SK-N-SH (cell line): ENCODE data around the gene OTOG. TPM values are rescaled to one million over a fixed set of nuclear protein-coding genes. Genes with fewer than 3 reads are reported as not detected.

ENCODE experiments used
- CTCF ChIA-PET: fragments of 300-600, 350-600 bp; formaldehyde crosslinking; extraction: SDS; loops from one replicate; lab custom pipeline; 2021; lab: Yijun Ruan, JAX
- POLR2A ChIA-PET: fragments of 350-600 bp; sonication (Branson Sonifier 250); formaldehyde crosslinking; extraction: SDS; loops from one replicate; lab custom pipeline; 2020; ENCODE audit warnings: antibody characterized with exemption, inconsistent platforms; lab: Yijun Ruan, JAX
- DNase-seq: peaks from one replicate; pipeline ENCODE4 v3.0.0; 2012
- H2AFZ ChIP-seq: fragments of 200-600 bp; sonication (generic); 2 replicates; pipeline ENCODE4 v1.8.1; 2016; ENCODE audit warnings: antibody characterized with exemption, mild to moderate bottlenecking, low read depth
- H3F3A ChIP-seq: fragments of 200-600 bp; sonication (generic); replicated peaks from 2 replicates; pipeline ENCODE3; 2016; ENCODE audit warnings: antibody characterized with exemption, mild to moderate bottlenecking; ENCODE audit not compliant: insufficient read depth
- H3K27ac ChIP-seq, 2 experiments: fragments of 200-500 bp in 1 of 2; fragments of 200-600 bp in 1 of 2; sonication (Bioruptor generic) in 1 of 2; sonication (generic), shearing (Covaris generic) in 1 of 2; 2 replicates each; pipeline versions ENCODE4 v1.5.1 to v1.6.1; 2014 to 2016; ENCODE audit warnings: low read depth in 2 of 2, inconsistent platforms in 1 of 2, low read length in 1 of 2, mild to moderate bottlenecking in 1 of 2, mixed read lengths in 1 of 2
- H3K27me3 ChIP-seq: fragments of 200-600 bp; sonication (generic), shearing (Covaris generic); 2 replicates; pipeline ENCODE4 v1.6.1; 2016; ENCODE audit warnings: mixed run types; ENCODE audit not compliant: insufficient read depth
- H3K36me3 ChIP-seq, 2 experiments: fragments of 200-500 bp in 1 of 2; fragments of 200-600 bp in 1 of 2; sonication (Bioruptor generic) in 1 of 2; sonication (generic) in 1 of 2; replicated peaks in 1 of 2; 2 replicates each; pipeline versions ENCODE3 to v1.5.1; 2014 to 2016; ENCODE audit warnings: low read length in 1 of 2, mild to moderate bottlenecking in 1 of 2; ENCODE audit not compliant: insufficient read depth in 2 of 2, control insufficient read depth in 1 of 2
- H3K4me1 ChIP-seq, 2 experiments: fragments of 200-500 bp in 1 of 2; fragments of 200-600 bp in 1 of 2; sonication (Bioruptor generic) in 1 of 2; sonication (generic), shearing (Covaris generic) in 1 of 2; 2 replicates each; pipeline versions ENCODE4 v1.5.1 to v1.6.1; 2014 to 2016; ENCODE audit warnings: low read depth in 1 of 2, low read length in 1 of 2, mixed run types in 1 of 2; ENCODE audit not compliant: insufficient read depth in 2 of 2, control insufficient read depth in 1 of 2
- H3K4me2 ChIP-seq: fragments of 200-600 bp; sonication (generic), shearing (Covaris generic); 2 replicates; pipeline ENCODE4 v1.6.1; 2017; ENCODE audit warnings: mixed run types
- H3K4me3 ChIP-seq, 2 experiments: fragments of 200-500 bp in 1 of 2; fragments of 200-600 bp in 1 of 2; sonication (Bioruptor generic) in 1 of 2; sonication (generic), shearing (Covaris generic) in 1 of 2; 2 replicates each; pipeline versions ENCODE4 v1.5.1 to v1.8.1; 2014 to 2016; ENCODE audit warnings: low read depth in 2 of 2, inconsistent platforms in 1 of 2, low read length in 1 of 2, mild to moderate bottlenecking in 1 of 2, mixed read lengths in 1 of 2, moderate library complexity in 1 of 2
- H3K79me2 ChIP-seq: fragments of 200-600 bp; sonication (generic); 2 replicates; pipeline ENCODE4 v1.8.1; 2017; ENCODE audit warnings: mild to moderate bottlenecking; ENCODE audit not compliant: insufficient read depth
- H3K9ac ChIP-seq: fragments of 200-600 bp; sonication (generic); 2 replicates; pipeline ENCODE4 v1.6.1; 2017; ENCODE audit warnings: mixed run types
- H3K9me2 ChIP-seq: fragments of 200-600 bp; sonication (generic); 2 replicates; pipeline ENCODE4 v1.6.1; 2017; ENCODE audit warnings: mixed run types
- H3K9me3 ChIP-seq: fragments of 200-600 bp; sonication (generic); 2 replicates; pipeline ENCODE4 v1.6.1; 2017; ENCODE audit warnings: mixed run types, mild to moderate bottlenecking, moderate library complexity
- H4K20me1 ChIP-seq: fragments of 200-600 bp; sonication (generic); 2 replicates; pipeline ENCODE4 v1.6.1; 2017; ENCODE audit warnings: mild to moderate bottlenecking, mixed run types; ENCODE audit not compliant: insufficient read depth
- CHD2 ChIP-seq: fragments of 150-350 bp; IDR thresholded peaks from 2 replicates; pipeline ENCODE4 v1.6.1; 2018; ENCODE audit warnings: low read length; ENCODE audit not compliant: partially characterized antibody
- ELF1 ChIP-seq: IDR thresholded peaks from 2 replicates; pipeline ENCODE4 v1.4.0; 2012
- EP300 ChIP-seq, 2 experiments: IDR thresholded peaks; 2 replicates each; pipeline versions ENCODE4 v1.4.0 to v1.6.1; 2012; ENCODE audit warnings: borderline replicate concordance in 1 of 2, low read depth in 1 of 2, low read length in 1 of 2
- EZH2phosphoT487 ChIP-seq: fragments of 200-600 bp; sonication (generic); IDR thresholded peaks from 2 replicates; pipeline ENCODE4 v1.6.1; 2017; ENCODE audit warnings: low read depth, mixed run types, mild to moderate bottlenecking, antibody characterized with exemption, moderate library complexity, borderline replicate concordance
- FOSL2 ChIP-seq: IDR thresholded peaks from 2 replicates; pipeline ENCODE4 v1.4.0; 2012; ENCODE audit warnings: low read depth, mild to moderate bottlenecking, moderate library complexity, borderline replicate concordance
- GABPA ChIP-seq: IDR thresholded peaks from 2 replicates; pipeline ENCODE4 v1.4.0; 2012; ENCODE audit warnings: low read depth, mild to moderate bottlenecking
- MAX ChIP-seq: IDR thresholded peaks from 2 replicates; pipeline ENCODE4 v1.4.0; 2012; ENCODE audit warnings: low read depth
- MEF2A ChIP-seq: IDR thresholded peaks from 2 replicates; pipeline ENCODE4 v1.4.0; 2012; ENCODE audit warnings: low read depth, borderline replicate concordance
- NRF1 ChIP-seq: IDR thresholded peaks from 2 replicates; pipeline ENCODE4 v1.6.1; 2012; ENCODE audit warnings: low read depth, mild to moderate bottlenecking, low read length
- POLR2AphosphoS5 ChIP-seq: IDR thresholded peaks from 2 replicates; pipeline ENCODE4 v1.6.1; 2012; ENCODE audit warnings: low read depth, low read length
- RAD21 ChIP-seq: IDR thresholded peaks from 2 replicates; pipeline ENCODE4 v1.6.1; 2012; ENCODE audit warnings: mild to moderate bottlenecking, low read length
- RCOR1 ChIP-seq: fragments of 150-350 bp; IDR thresholded peaks from 2 replicates; pipeline ENCODE4 v1.6.1; 2017; ENCODE audit warnings: antibody characterized with exemption, low read length
- REST ChIP-seq: IDR thresholded peaks from 2 replicates; pipeline ENCODE4 v1.6.1; 2012; ENCODE audit warnings: mild to moderate bottlenecking, low read depth, low read length, moderate library complexity
- RFX5 ChIP-seq: IDR thresholded peaks from 2 replicates; pipeline ENCODE4 v1.6.1; 2012; ENCODE audit warnings: mild to moderate bottlenecking, improper control_type of control experiment, low read length
- RXRA ChIP-seq: IDR thresholded peaks from 2 replicates; pipeline ENCODE4 v1.4.0; 2012; ENCODE audit warnings: low read depth, mild to moderate bottlenecking, borderline replicate concordance
- SMC3 ChIP-seq: IDR thresholded peaks from 2 replicates; pipeline ENCODE4 v1.6.1; 2012; ENCODE audit warnings: low read depth, low read length, improper control_type of control experiment
- TAF1 ChIP-seq: IDR thresholded peaks from 2 replicates; pipeline ENCODE4 v1.6.1; 2012; ENCODE audit warnings: low read depth, mild to moderate bottlenecking, low read length, moderate library complexity, borderline replicate concordance
- TEAD4 ChIP-seq: IDR thresholded peaks from 2 replicates; pipeline ENCODE4 v1.4.0; 2012; ENCODE audit warnings: mild to moderate bottlenecking, borderline replicate concordance; ENCODE audit not compliant: insufficient read depth
- YY1 ChIP-seq: IDR thresholded peaks from 2 replicates; pipeline ENCODE4 v1.4.0; 2012; ENCODE audit warnings: low read depth, mild to moderate bottlenecking
- WGBS: methylation state at CpG from one replicate; pipeline ENCODE4 v1.1.6; 2017; ENCODE audit warnings: low lambda C conversion rate; 5-methylcytosine and 5-hydroxymethylcytosine counted together
- polyA plus RNA-seq, 3 experiments: library from polyadenylated mRNA; depleted of rRNA; stranded (reverse); fragments of >200 nt; gene quantifications; 2 replicates each; pipeline ENCODE4 v1.2.3, GENCODE V29; 2012

Gene OTOG
- polyA plus RNA-seq, 1 of the 3 experiments (the other 2 are of a cell fraction), result not detected

- TF ChIP-seq SMC3 (no peak), RAD21 (no peak), GABPA (no peak), FOSL2 (no peak), RFX5 (no peak), MEF2A (no peak), YY1 (no peak), POLR2AphosphoS5 (no peak), REST (no peak), RXRA (no peak), EP300 (IDR thresholded peaks at IDR 0.05; ENCODE audit: borderline replicate concordance in 1 of 2, low read depth in 1 of 2, low read length in 1 of 2) (no peak), CHD2 (no peak), RCOR1 (no peak), NRF1 (no peak), ELF1 (no peak), TEAD4 (no peak), MAX (no peak), EZH2phosphoT487 (no peak), TAF1 (no peak)
- Histone ChIP-seq H3K27ac (no peak overlapping the region), H3K4me3 (no peak overlapping the region), H3K36me3 (no peaks in the 10 kb centered on the region), H3K27me3 (no peaks in the 10 kb centered on the region), H3K79me2 (no peaks in the 10 kb centered on the region), H3K9ac (no peak overlapping the region), H3K9me3 (no peaks in the 10 kb centered on the region), H4K20me1 (no peaks in the 10 kb centered on the region), H2AFZ (no peak overlapping the region), H3K4me2 (no peak overlapping the region), H3F3A (no peaks in the 10 kb centered on the region), H3K9me2 (no peaks in the 10 kb centered on the region), H3K4me1 (no peaks in the 10 kb centered on the region)
- WGBS, result 74% methylated on average over 16 of the region's 20 CpGs
- CTCF ChIA-PET, result interaction anchor here (1.2 kb wide), 2 partner anchors 10 to 158 kb away, joined by 3 to 6 read pairs; no protein-coding TSS in a partner anchor
- POLR2A ChIA-PET, result no interaction called here
- no peak for DNase-seq
Observed at GRCh38 chr11:17572791-17573460, 25.9 kb downstream of the OTOG start.
